Measurements from ENCODE around the gene ADGRG3. TPM values are rescaled to one million over a fixed set of nuclear protein-coding genes. Genes with fewer than 3 reads are reported as not detected.

ADGRG3 gene
- total RNA-seq, 2 experiments from 2014 or later = 0.13 TPM; not detected in 1

DNA sequence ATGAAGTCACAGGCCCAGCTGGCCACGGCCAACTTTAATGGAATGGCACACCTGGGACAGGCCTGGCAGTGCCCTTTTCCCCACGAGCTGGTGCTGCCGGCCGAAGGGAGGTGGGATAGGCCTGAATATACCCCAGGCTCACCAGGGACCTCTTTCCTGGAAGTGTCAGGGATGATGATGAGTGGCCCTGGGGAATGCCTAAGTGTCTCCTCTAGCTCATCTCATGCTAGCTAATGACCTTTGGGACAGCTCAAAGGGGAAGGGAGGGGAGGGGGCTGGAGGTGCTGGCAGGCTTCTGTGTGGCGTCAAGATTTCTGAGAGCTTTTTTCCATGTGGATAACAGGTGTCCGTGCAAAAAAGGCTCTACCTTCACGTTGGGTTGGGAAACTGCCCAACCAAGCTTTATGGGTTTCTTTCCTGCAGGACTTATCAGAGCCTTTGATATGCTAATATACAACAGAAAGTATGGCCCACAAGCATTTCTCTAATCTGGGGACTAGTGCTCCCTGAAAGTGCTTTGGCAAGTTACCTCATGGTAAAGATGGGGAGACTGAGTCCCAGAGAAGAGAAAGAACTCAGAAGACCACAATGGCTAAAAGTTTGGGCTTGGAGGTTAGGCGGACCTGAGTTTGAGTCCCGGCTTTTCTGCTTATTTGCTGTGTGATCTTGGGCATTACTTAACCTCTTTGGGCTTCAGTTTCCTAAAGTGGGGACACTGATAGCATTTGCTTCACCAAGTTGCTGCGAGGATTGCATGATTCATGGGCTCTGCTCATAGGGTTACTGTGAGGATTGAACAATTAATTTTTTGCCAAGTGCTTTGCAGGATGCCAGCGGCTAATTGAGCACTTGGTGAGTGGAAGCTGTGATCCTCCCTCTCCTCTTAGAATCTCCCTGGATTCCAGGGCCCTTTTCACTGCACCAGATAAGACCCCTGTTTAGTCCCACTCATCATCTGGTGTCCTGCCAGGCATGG, 25.7 kb upstream of the ADGRG3 start:
- ChIA-PET POLR2A (interaction anchor here (1.0 to 1.3 kb wide), 2 partner anchors 33 to 41 kb away, joined by 4 read pairs; no protein-coding TSS in a partner anchor), CTCF (interaction anchor here (0.5 to 2.9 kb wide), 5 partner anchors 28 to 66 kb away, joined by 3 to 15 read pairs (median 5); no protein-coding TSS in a partner anchor)
- Mint-ChIP-seq H3K4me3 (no peak overlapping the region), H3K27ac (peak overlapping the region; percentile 56), H3K36me3 (ENCODE audit: low read depth) (no peaks in the 10 kb centered on the region), H3K4me1 (ENCODE audit: low read depth) (peaks cover 22% of the 10 kb centered on the region), H3K27me3 (ENCODE audit: low read depth) (peaks cover 6% of the 10 kb centered on the region), H3K9me3 (ENCODE audit: insufficient read depth) (no peaks in the 10 kb centered on the region)
- DNase-seq (no peak), ATAC-seq (no peak)

DNA sequence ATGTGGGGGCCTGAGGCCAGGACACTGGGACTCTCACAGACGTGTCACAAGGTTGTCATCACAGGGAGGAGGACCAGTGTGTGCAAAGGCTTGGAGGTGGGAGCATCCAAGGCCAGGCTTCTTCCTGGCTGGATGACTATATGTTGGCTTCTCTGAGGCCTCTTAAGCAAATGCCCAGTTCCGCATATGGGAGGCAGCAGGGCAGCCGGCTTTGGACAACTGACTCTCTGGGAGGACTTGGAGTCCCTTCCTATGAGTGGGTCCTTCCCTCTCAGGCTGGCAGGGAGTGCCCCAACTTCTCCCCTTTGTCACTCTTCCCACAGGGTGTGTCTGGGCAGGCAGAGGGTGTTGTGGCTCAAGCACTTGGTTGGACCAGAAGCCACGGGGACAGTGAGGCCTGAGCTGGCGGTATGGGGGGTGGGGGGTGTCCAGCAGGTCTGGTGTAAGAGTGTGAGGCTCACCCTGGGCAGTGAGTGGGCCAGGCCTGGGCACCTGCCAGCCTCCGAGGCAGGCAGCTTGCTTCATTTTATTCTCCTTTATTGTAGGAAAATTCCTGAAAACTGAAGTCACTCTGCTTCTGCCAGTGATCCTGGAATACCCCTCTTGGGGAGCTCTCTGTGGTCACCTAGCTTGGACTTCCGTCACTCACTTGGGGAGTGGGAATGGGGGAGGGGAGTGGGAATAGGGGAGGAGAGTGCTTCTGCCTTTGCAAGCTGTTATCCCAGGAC, 24.8 kb upstream of the ADGRG3 start:
- CTCF ChIA-PET = interaction anchor here (0.9 to 1.4 kb wide), 5 partner anchors 29 to 67 kb away, joined by 3 to 6 read pairs (median 3); no protein-coding TSS in a partner anchor
- POLR2A ChIA-PET = interaction anchor here (0.7 to 1.1 kb wide), 2 partner anchors 34 to 93 kb away, joined by 3 read pairs; no protein-coding TSS in a partner anchor
- peaks cover 31% of the 10 kb centered on the region for H3K4me1 Mint-ChIP-seq (ENCODE audit: low read depth)
- DNase-seq = no peak
- no peaks in the 10 kb centered on the region for H3K36me3 Mint-ChIP-seq (ENCODE audit: low read depth)
- no peak for ATAC-seq
- H3K27ac Mint-ChIP-seq = peak overlapping the region; percentile 56
- H3K27me3 Mint-ChIP-seq (ENCODE audit: low read depth) = peaks cover 2% of the 10 kb centered on the region
- no peaks in the 10 kb centered on the region for H3K9me3 Mint-ChIP-seq (ENCODE audit: insufficient read depth)
- H3K4me3 Mint-ChIP-seq = no peak overlapping the region

DNA sequence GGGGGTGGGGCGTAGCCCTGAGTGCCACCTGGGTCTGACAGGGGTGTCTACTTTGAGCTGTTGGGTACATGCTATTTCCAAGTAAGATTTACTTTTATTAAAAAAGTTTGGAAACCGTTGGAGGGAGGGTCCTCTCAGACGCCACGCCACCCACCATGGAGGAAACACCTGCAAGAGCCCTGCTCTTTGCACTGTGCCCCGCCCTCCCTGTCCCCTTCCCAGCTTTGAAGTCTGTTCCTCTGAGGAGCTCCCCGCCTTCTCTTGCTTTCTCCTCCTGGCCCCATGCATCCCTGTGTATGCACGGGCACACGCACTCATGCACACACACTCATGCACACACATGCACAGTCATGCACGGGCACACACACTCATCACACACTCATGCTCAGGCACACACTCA, 24.2 kb upstream of the ADGRG3 start:
- H3K4me3 Mint-ChIP-seq = no peak overlapping the region
- H3K9me3 Mint-ChIP-seq (ENCODE audit: insufficient read depth) = no peaks in the 10 kb centered on the region
- POLR2A ChIA-PET = interaction anchor here (1.1 kb wide), 1 partner anchor 34 kb away, joined by 3 read pairs; no protein-coding TSS in a partner anchor
- DNase-seq = no peak
- H3K27ac Mint-ChIP-seq = no peak overlapping the region
- CTCF ChIA-PET = interaction anchor here (0.9 to 1.4 kb wide), 5 partner anchors 29 to 68 kb away, joined by 3 to 6 read pairs (median 3); no protein-coding TSS in a partner anchor
- H3K4me1 Mint-ChIP-seq (ENCODE audit: low read depth) = peaks cover 37% of the 10 kb centered on the region
- no peaks in the 10 kb centered on the region for H3K36me3 Mint-ChIP-seq (ENCODE audit: low read depth)
- no peak for ATAC-seq
- H3K27me3 Mint-ChIP-seq (ENCODE audit: low read depth) = peaks cover 2% of the 10 kb centered on the region

GRCh38 chr16:57644383-57645014, 23.6 kb upstream of the ADGRG3 start:
- ChIA-PET POLR2A (interaction anchor here (0.6 to 1.1 kb wide), 2 partner anchors 35 to 67 kb away, joined by 3 read pairs; no protein-coding TSS in a partner anchor), CTCF (interaction anchor here (1.0 to 9.3 kb wide), 4 partner anchors 35 to 69 kb away, joined by 4 to 244 read pairs (median 67); no protein-coding TSS in a partner anchor)
- Mint-ChIP-seq H3K4me1 (ENCODE audit: low read depth) (peaks cover 43% of the 10 kb centered on the region), H3K4me3 (no peak overlapping the region), H3K27me3 (ENCODE audit: low read depth) (peaks cover 2% of the 10 kb centered on the region), H3K9me3 (ENCODE audit: insufficient read depth) (no peaks in the 10 kb centered on the region), H3K27ac (no peak overlapping the region), H3K36me3 (ENCODE audit: low read depth) (no peaks in the 10 kb centered on the region)
- ATAC-seq = no peak
- DNase-seq = no peak

DNA sequence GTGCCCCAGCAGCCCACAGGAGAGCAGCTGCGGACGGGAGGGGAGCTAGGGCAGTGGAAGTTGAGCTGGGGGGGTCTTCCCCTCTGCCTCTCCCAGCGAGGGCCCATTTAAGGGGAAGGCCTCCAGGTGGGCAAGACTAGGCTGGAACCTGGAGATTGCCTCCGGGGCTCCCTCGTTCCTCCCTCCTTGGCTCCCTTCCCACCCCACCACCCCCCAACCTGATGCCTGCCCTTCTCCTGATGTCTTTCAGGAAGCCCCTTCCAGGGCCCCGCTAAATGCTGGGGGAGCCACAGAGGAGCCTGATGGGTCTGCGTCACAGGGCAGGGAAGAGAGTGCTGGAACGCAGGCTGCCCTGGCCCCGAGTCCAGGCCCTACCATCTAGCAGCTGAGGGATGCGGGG, 22.9 kb upstream of the ADGRG3 start:
- peaks cover 46% of the 10 kb centered on the region for H3K4me1 Mint-ChIP-seq (ENCODE audit: low read depth)
- ChIA-PET CTCF (interaction anchor here (0.5 to 9.3 kb wide), 5 partner anchors 34 to 78 kb away, joined by 3 to 244 read pairs (median 111); no protein-coding TSS in a partner anchor), POLR2A (interaction anchor here (0.6 to 5.4 kb wide), 3 partner anchors 53 to 69 kb away, joined by 3 to 33 read pairs (median 3); no protein-coding TSS in a partner anchor)
- H3K27ac Mint-ChIP-seq = peak overlapping the region; percentile 28
- no peak overlapping the region for H3K4me3 Mint-ChIP-seq
- DNase-seq = no peak
- H3K9me3 Mint-ChIP-seq (ENCODE audit: insufficient read depth) = no peaks in the 10 kb centered on the region
- no peak for ATAC-seq
- H3K36me3 Mint-ChIP-seq (ENCODE audit: low read depth) = no peaks in the 10 kb centered on the region
- H3K27me3 Mint-ChIP-seq (ENCODE audit: low read depth) = peaks cover 2% of the 10 kb centered on the region

- no peak for DNase-seq
- no peaks in the 10 kb centered on the region for H3K9me3 Mint-ChIP-seq (ENCODE audit: insufficient read depth)
- no peak for ATAC-seq
- H3K4me3 Mint-ChIP-seq = no peak overlapping the region
- no peaks in the 10 kb centered on the region for H3K27me3 Mint-ChIP-seq (ENCODE audit: low read depth)
- H3K27ac Mint-ChIP-seq = peak overlapping the region; percentile 44
- peaks cover 48% of the 10 kb centered on the region for H3K4me1 Mint-ChIP-seq (ENCODE audit: low read depth)
- ChIA-PET CTCF (interaction anchor here (0.5 to 9.3 kb wide), 7 partner anchors 15 to 77 kb away, joined by 3 to 244 read pairs (median 111); no protein-coding TSS in a partner anchor), POLR2A (interaction anchor here (0.6 to 5.4 kb wide), 3 partner anchors 36 to 70 kb away, joined by 3 to 33 read pairs (median 3); no protein-coding TSS in a partner anchor)
- no peaks in the 10 kb centered on the region for H3K36me3 Mint-ChIP-seq (ENCODE audit: low read depth)
These were observed 22.3 kb upstream of the ADGRG3 start for GRCh38 chr16:57645691-57646387.

- POLR2A ChIA-PET = interaction anchor here (0.7 to 5.4 kb wide), 6 partner anchors 12 to 89 kb away, joined by 3 to 33 read pairs (median 6); partner anchors contain the start of gene KATNB1
These were observed 21.6 kb upstream of the ADGRG3 start for GRCh38 chr16:57646388-57647039.

DNA sequence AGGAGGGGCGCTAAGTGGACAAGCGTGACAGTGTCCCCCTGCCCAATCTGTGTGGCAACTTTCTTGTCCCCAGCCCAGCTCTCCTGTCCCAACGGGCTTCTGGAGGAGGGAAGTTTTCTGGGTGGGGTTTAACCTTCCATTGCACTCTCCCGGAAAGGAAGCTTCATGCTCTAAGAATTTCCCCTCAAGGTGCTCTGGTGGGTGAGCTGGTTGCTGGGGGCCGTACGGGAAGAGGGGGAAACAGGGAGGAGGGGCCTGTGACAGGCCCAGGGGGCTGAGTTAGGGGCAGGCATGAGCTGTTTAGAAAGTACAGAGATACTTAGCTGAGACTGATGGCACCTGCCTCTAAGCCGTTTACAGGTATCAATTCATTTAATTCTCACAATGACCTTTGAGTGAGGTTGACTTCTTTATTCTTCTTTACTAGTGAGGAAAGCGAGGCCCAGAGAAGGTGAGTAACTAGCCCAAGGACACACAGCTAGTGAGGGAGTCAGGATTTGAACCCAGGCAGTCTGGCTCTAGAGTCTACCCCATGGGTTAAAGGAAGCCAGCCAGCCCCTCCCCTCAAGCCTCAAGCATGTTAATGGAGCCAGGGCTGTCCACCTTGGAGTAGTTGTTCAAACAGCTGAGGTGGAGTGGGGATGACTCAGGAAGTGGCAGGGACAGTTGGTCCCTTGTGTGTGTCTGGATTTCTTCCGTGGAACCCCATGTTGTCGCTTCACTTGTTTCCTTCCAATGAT, 20.8 kb upstream of the ADGRG3 start:
- H3K27me3 Mint-ChIP-seq (ENCODE audit: low read depth) = no peaks in the 10 kb centered on the region
- DNase-seq = no peak
- H3K27ac Mint-ChIP-seq = peak overlapping the region; percentile 82
- H3K36me3 Mint-ChIP-seq (ENCODE audit: low read depth) = no peaks in the 10 kb centered on the region
- peaks cover 62% of the 10 kb centered on the region for H3K4me1 Mint-ChIP-seq (ENCODE audit: low read depth)
- ATAC-seq = no peak
- POLR2A ChIA-PET = interaction anchor here (0.6 to 5.4 kb wide), 7 partner anchors 13 to 103 kb away, joined by 3 to 33 read pairs (median 10); partner anchors contain the start of gene KATNB1
- CTCF ChIA-PET = interaction anchor here (1.2 to 9.3 kb wide), 14 partner anchors 10 to 104 kb away, joined by 3 to 244 read pairs (median 17); partner anchors contain the start of gene ADGRG5
- H3K9me3 Mint-ChIP-seq (ENCODE audit: insufficient read depth) = no peaks in the 10 kb centered on the region
- H3K4me3 Mint-ChIP-seq = peak overlapping the region; percentile 30

More at GRCh38 chr16:57646388-57647039, 21.6 kb upstream of the ADGRG3 start:
- Mint-ChIP-seq H3K4me1 (ENCODE audit: low read depth) (peaks cover 55% of the 10 kb centered on the region), H3K4me3 (no peak overlapping the region), H3K36me3 (ENCODE audit: low read depth) (no peaks in the 10 kb centered on the region), H3K27ac (peak overlapping the region; percentile 44), H3K27me3 (ENCODE audit: low read depth) (no peaks in the 10 kb centered on the region), H3K9me3 (ENCODE audit: insufficient read depth) (no peaks in the 10 kb centered on the region)
- ATAC-seq (no peak), DNase-seq (no peak)
- CTCF ChIA-PET = interaction anchor here (1.2 to 9.3 kb wide), 8 partner anchors 9 to 71 kb away, joined by 3 to 244 read pairs (median 66); no protein-coding TSS in a partner anchor

DNA sequence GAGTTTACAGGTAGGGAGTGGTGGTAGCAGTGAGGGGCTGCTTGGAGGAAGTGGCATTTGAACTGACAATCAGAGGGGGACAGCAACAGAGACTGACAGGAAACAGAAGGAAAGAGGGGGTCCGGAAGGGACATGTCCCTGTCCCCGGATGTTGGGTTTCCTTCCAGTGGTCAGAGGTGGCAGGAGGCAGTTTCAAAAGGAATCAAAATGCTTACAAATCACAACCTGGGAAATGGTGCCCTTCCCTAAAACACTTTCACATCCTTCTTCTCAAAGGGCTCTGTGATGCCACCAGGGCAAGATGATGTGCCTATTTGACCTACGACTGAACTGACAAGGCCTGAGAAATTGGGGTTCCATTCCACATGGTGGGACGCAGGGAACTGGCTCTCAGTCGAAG, 20.0 kb upstream of the ADGRG3 start:
- Mint-ChIP-seq H3K36me3 (ENCODE audit: low read depth) (no peaks in the 10 kb centered on the region), H3K4me1 (ENCODE audit: low read depth) (peaks cover 64% of the 10 kb centered on the region), H3K9me3 (ENCODE audit: insufficient read depth) (no peaks in the 10 kb centered on the region), H3K27ac (peak overlapping the region; percentile 82), H3K27me3 (ENCODE audit: low read depth) (no peaks in the 10 kb centered on the region), H3K4me3 (peak overlapping the region; percentile 30)
- DNase-seq (peak; percentile 42), ATAC-seq (no peak)
- POLR2A ChIA-PET = interaction anchor here (1.4 to 5.4 kb wide), 4 partner anchors 38 to 71 kb away, joined by 10 to 33 read pairs (median 12); no protein-coding TSS in a partner anchor
- CTCF ChIA-PET = interaction anchor here (1.0 to 9.3 kb wide), 23 partner anchors 8 to 151 kb away, joined by 3 to 244 read pairs (median 10); partner anchors contain the start of genes ADGRG5 and KATNB1
